ENCODE data around the gene NXN.

The NXN gene

GRCh38 chr17:920190-920589, 59.4 kb downstream of the NXN start:
- no peaks in the 10 kb centered on the region for H3K27me3 ChIP-seq (ENCODE audit: control insufficient read depth, low read length)
- no peak overlapping the region for H3K27ac ChIP-seq (ENCODE audit: low read depth, low read length)
- H3K4me1 ChIP-seq (ENCODE audit: control insufficient read depth, low read length) = no peaks in the 10 kb centered on the region
- H3K36me3 ChIP-seq (ENCODE audit: control insufficient read depth, low read length) = no peaks in the 10 kb centered on the region
- no peaks in the 10 kb centered on the region for H3K9me3 ChIP-seq (ENCODE audit: control insufficient read depth, insufficient read depth, low read length)
- no peaks in the 10 kb centered on the region for H4K20me1 ChIP-seq (ENCODE audit: control insufficient read depth, insufficient read depth, low read depth, low read length)
- H3K79me2 ChIP-seq (ENCODE audit: control insufficient read depth, low read length) = no peaks in the 10 kb centered on the region
- no peak overlapping the region for H3K4me3 ChIP-seq (ENCODE audit: low read length)
- no peak overlapping the region for H3K4me2 ChIP-seq (ENCODE audit: low read length)
- TF ChIP-seq EZH2phosphoT487 (IDR thresholded peaks at IDR 0.05; ENCODE audit: borderline replicate concordance, low read length) (no peak), CTCF (IDR thresholded peaks at IDR 0.05; ENCODE audit: low read depth, low read length, poor library complexity, severe bottlenecking) (no peak)
- H3K9me2 ChIP-seq (replicated peaks; ENCODE audit: control insufficient read depth, low read length) = no peaks in the 10 kb centered on the region
- H3F3A ChIP-seq (ENCODE audit: control insufficient read depth, insufficient read depth) = no peaks in the 10 kb centered on the region

- TF ChIP-seq CTCF (IDR thresholded peaks at IDR 0.05; ENCODE audit: low read depth, low read length, poor library complexity, severe bottlenecking) (no peak), EZH2phosphoT487 (IDR thresholded peaks at IDR 0.05; ENCODE audit: borderline replicate concordance, low read length) (no peak)
- H3K9me3 ChIP-seq (ENCODE audit: control insufficient read depth, insufficient read depth, low read length) = no peaks in the 10 kb centered on the region
- H3K79me2 ChIP-seq (ENCODE audit: control insufficient read depth, low read length) = no peaks in the 10 kb centered on the region
- no peaks in the 10 kb centered on the region for H3K4me1 ChIP-seq (ENCODE audit: control insufficient read depth, low read length)
- no peak overlapping the region for H3K4me2 ChIP-seq (ENCODE audit: low read length)
- H3K9me2 ChIP-seq (replicated peaks; ENCODE audit: control insufficient read depth, low read length) = no peaks in the 10 kb centered on the region
- no peaks in the 10 kb centered on the region for H3K36me3 ChIP-seq (ENCODE audit: control insufficient read depth, low read length)
- H3F3A ChIP-seq (ENCODE audit: control insufficient read depth, insufficient read depth) = no peaks in the 10 kb centered on the region
- H3K4me3 ChIP-seq (ENCODE audit: low read length) = no peak overlapping the region
- no peak overlapping the region for H3K27ac ChIP-seq (ENCODE audit: low read depth, low read length)
- H3K27me3 ChIP-seq (ENCODE audit: control insufficient read depth, low read length) = no peaks in the 10 kb centered on the region
- no peaks in the 10 kb centered on the region for H4K20me1 ChIP-seq (ENCODE audit: control insufficient read depth, insufficient read depth, low read depth, low read length)
Measured at GRCh38 chr17:917941-918740, 61.4 kb downstream of the NXN start.

- Histone ChIP-seq H3K4me1 (ENCODE audit: control insufficient read depth, low read length) (no peaks in the 10 kb centered on the region), H3K27ac (ENCODE audit: low read depth, low read length) (no peak overlapping the region), H3K9me3 (ENCODE audit: control insufficient read depth, insufficient read depth, low read length) (no peaks in the 10 kb centered on the region), H3K4me3 (ENCODE audit: low read length) (no peak overlapping the region), H3K36me3 (ENCODE audit: control insufficient read depth, low read length) (no peaks in the 10 kb centered on the region), H3K4me2 (ENCODE audit: low read length) (no peak overlapping the region), H3K79me2 (ENCODE audit: control insufficient read depth, low read length) (no peaks in the 10 kb centered on the region), H3K27me3 (ENCODE audit: control insufficient read depth, low read length) (no peaks in the 10 kb centered on the region), H3K9me2 (replicated peaks; ENCODE audit: control insufficient read depth, low read length) (no peaks in the 10 kb centered on the region), H4K20me1 (ENCODE audit: control insufficient read depth, insufficient read depth, low read depth, low read length) (no peaks in the 10 kb centered on the region), H3F3A (ENCODE audit: control insufficient read depth, insufficient read depth) (no peaks in the 10 kb centered on the region)
- TF ChIP-seq CTCF (IDR thresholded peaks at IDR 0.05; ENCODE audit: low read depth, low read length, poor library complexity, severe bottlenecking) = no peak
- TF ChIP-seq EZH2phosphoT487 (IDR thresholded peaks at IDR 0.05; ENCODE audit: borderline replicate concordance, low read length) = no peak
Measured at GRCh38 chr17:917391-917811, 62.2 kb downstream of the NXN start.
